BLaER1 (cell line): ENCODE results near the gene CCDC106.

Source experiments
- H3K27ac ChIP-seq: shearing (Covaris generic); formaldehyde crosslinking; 2 replicates; pipeline ENCODE4 v1.8.1; 2022
- H3K27me3 ChIP-seq: shearing (Covaris generic); formaldehyde crosslinking; 2 replicates; pipeline ENCODE4 v1.8.1; 2022
- H3K36me3 ChIP-seq: shearing (Covaris generic); formaldehyde crosslinking; 2 replicates; pipeline ENCODE4 v1.8.1; 2022
- H3K4me1 ChIP-seq: shearing (Covaris generic); formaldehyde crosslinking; 2 replicates; pipeline ENCODE4 v1.8.1; 2022
- H3K4me2 ChIP-seq: shearing (Covaris generic); formaldehyde crosslinking; 2 replicates; pipeline ENCODE4 v1.8.1; 2022
- H3K4me3 ChIP-seq: shearing (Covaris generic); formaldehyde crosslinking; 2 replicates; pipeline ENCODE4 v1.8.1; 2022
- H3K9ac ChIP-seq: shearing (Covaris generic); formaldehyde crosslinking; 2 replicates; pipeline ENCODE4 v1.8.1; 2022
- H3K9me3 ChIP-seq: shearing (Covaris generic); formaldehyde crosslinking; 2 replicates; pipeline ENCODE4 v1.8.1; 2022
- H4K20me1 ChIP-seq: shearing (Covaris generic); formaldehyde crosslinking; 2 replicates; pipeline ENCODE4 v1.8.1; 2022
- Cebpa-rat ChIP-seq: shearing (Covaris generic); IDR thresholded peaks from 2 replicates; pipeline ENCODE4 v1.8.1; 2022

Gene CCDC106

GRCh38 chr19:55613930-55614710, 33.9 kb upstream of the CCDC106 start:
- Histone ChIP-seq H3K9ac (no peak overlapping the region), H3K27me3 (no peaks in the 10 kb centered on the region), H3K36me3 (peaks cover 91% of the 10 kb centered on the region), H3K9me3 (no peaks in the 10 kb centered on the region), H4K20me1 (peaks cover 59% of the 10 kb centered on the region), H3K4me1 (no peaks in the 10 kb centered on the region), H3K4me2 (no peak overlapping the region), H3K4me3 (no peak overlapping the region), H3K27ac (no peak overlapping the region)
- no peak for TF ChIP-seq Cebpa-rat

- peaks cover 87% of the 10 kb centered on the region for H3K36me3 ChIP-seq
These were observed 33.1 kb upstream of the CCDC106 start for GRCh38 chr19:55614711-55615542.

GRCh38 chr19:55615543-55616394, 32.2 kb upstream of the CCDC106 start:
- no peak overlapping the region for H3K9ac ChIP-seq
- no peak for TF ChIP-seq Cebpa-rat
- no peak overlapping the region for H3K4me3 ChIP-seq
- H3K4me2 ChIP-seq, result no peak overlapping the region
- H3K9me3 ChIP-seq, result no peaks in the 10 kb centered on the region
- no peaks in the 10 kb centered on the region for H3K27me3 ChIP-seq
- no peak overlapping the region for H3K27ac ChIP-seq
- peaks cover 8% of the 10 kb centered on the region for H3K4me1 ChIP-seq
- peaks cover 87% of the 10 kb centered on the region for H3K36me3 ChIP-seq
- peaks cover 43% of the 10 kb centered on the region for H4K20me1 ChIP-seq

More at GRCh38 chr19:55614711-55615542, 33.1 kb upstream of the CCDC106 start:
- no peak overlapping the region for H3K4me3 ChIP-seq
- H3K27ac ChIP-seq, result no peak overlapping the region
- H3K4me2 ChIP-seq, result no peak overlapping the region
- H3K4me1 ChIP-seq, result no peaks in the 10 kb centered on the region
- H3K9ac ChIP-seq, result no peak overlapping the region
- no peaks in the 10 kb centered on the region for H3K27me3 ChIP-seq
- peaks cover 51% of the 10 kb centered on the region for H4K20me1 ChIP-seq
- TF ChIP-seq Cebpa-rat, result no peak
- no peaks in the 10 kb centered on the region for H3K9me3 ChIP-seq

GRCh38 chr19:55616395-55616875, 31.6 kb upstream of the CCDC106 start:
- Histone ChIP-seq H3K9ac (no peak overlapping the region), H3K4me2 (no peak overlapping the region), H3K4me3 (no peak overlapping the region), H4K20me1 (peaks cover 36% of the 10 kb centered on the region), H3K36me3 (peaks cover 89% of the 10 kb centered on the region), H3K4me1 (peaks cover 9% of the 10 kb centered on the region), H3K27ac (no peak overlapping the region), H3K27me3 (no peaks in the 10 kb centered on the region), H3K9me3 (no peaks in the 10 kb centered on the region)
- no peak for TF ChIP-seq Cebpa-rat

GRCh38 chr19:55617426-55617825, 30.6 kb upstream of the CCDC106 start:
- Histone ChIP-seq H3K36me3 (peaks cover 87% of the 10 kb centered on the region), H3K27me3 (no peaks in the 10 kb centered on the region)
- no peak for TF ChIP-seq Cebpa-rat

GRCh38 chr19:55618426-55618825, 29.6 kb upstream of the CCDC106 start:
- Histone ChIP-seq H3K27me3 (no peaks in the 10 kb centered on the region), H3K27ac (no peak overlapping the region), H3K4me1 (peaks cover 16% of the 10 kb centered on the region), H3K4me3 (no peak overlapping the region), H4K20me1 (peaks cover 32% of the 10 kb centered on the region), H3K36me3 (peaks cover 80% of the 10 kb centered on the region), H3K9me3 (no peaks in the 10 kb centered on the region), H3K4me2 (no peak overlapping the region), H3K9ac (no peak overlapping the region)
- no peak for TF ChIP-seq Cebpa-rat

More at GRCh38 chr19:55617426-55617825, 30.6 kb upstream of the CCDC106 start:
- Histone ChIP-seq H3K4me3 (no peak overlapping the region), H3K9ac (no peak overlapping the region), H3K4me2 (no peak overlapping the region), H3K27ac (no peak overlapping the region), H4K20me1 (peaks cover 31% of the 10 kb centered on the region), H3K4me1 (peaks cover 9% of the 10 kb centered on the region), H3K9me3 (no peaks in the 10 kb centered on the region)

GRCh38 chr19:55619286-55619685, 28.7 kb upstream of the CCDC106 start:
- no peak overlapping the region for H3K9ac ChIP-seq
- H3K27me3 ChIP-seq, result no peaks in the 10 kb centered on the region
- no peak for TF ChIP-seq Cebpa-rat
- peaks cover 73% of the 10 kb centered on the region for H3K36me3 ChIP-seq
- H4K20me1 ChIP-seq, result peaks cover 36% of the 10 kb centered on the region
- no peak overlapping the region for H3K4me2 ChIP-seq
- no peaks in the 10 kb centered on the region for H3K9me3 ChIP-seq
- H3K4me1 ChIP-seq, result peaks cover 22% of the 10 kb centered on the region
- H3K27ac ChIP-seq, result no peak overlapping the region
- no peak overlapping the region for H3K4me3 ChIP-seq

- H3K9me3 ChIP-seq, result no peaks in the 10 kb centered on the region
- no peaks in the 10 kb centered on the region for H3K27me3 ChIP-seq
- H3K9ac ChIP-seq, result no peak overlapping the region
- H3K4me2 ChIP-seq, result peak overlapping the region; percentile 19; the same call in 1 of the 2 replicates
- TF ChIP-seq Cebpa-rat, result no peak
- peaks cover 29% of the 10 kb centered on the region for H3K4me1 ChIP-seq
- H4K20me1 ChIP-seq, result peaks cover 32% of the 10 kb centered on the region
- H3K36me3 ChIP-seq, result peaks cover 61% of the 10 kb centered on the region
- H3K27ac ChIP-seq, result 0 out of 2 replicates have a peak overlapping the region, but pooled peaks have one; percentile 6
- no peak overlapping the region for H3K4me3 ChIP-seq
These were observed 27.4 kb upstream of the CCDC106 start for GRCh38 chr19:55620410-55621204.

- H3K4me3 ChIP-seq, result no peak overlapping the region
- H3K9me3 ChIP-seq, result no peaks in the 10 kb centered on the region
- H3K9ac ChIP-seq, result no peak overlapping the region
- peaks cover 29% of the 10 kb centered on the region for H3K4me1 ChIP-seq
- H3K36me3 ChIP-seq, result peaks cover 54% of the 10 kb centered on the region
- no peaks in the 10 kb centered on the region for H3K27me3 ChIP-seq
- H3K27ac ChIP-seq, result no peak overlapping the region
- TF ChIP-seq Cebpa-rat, result no peak
- peaks cover 26% of the 10 kb centered on the region for H4K20me1 ChIP-seq
- H3K4me2 ChIP-seq, result no peak overlapping the region
These were observed 26.8 kb upstream of the CCDC106 start for GRCh38 chr19:55621205-55621672.
